OCI-LY1 (cell line): ENCODE data around the gene DRAP1.

Experiments
- CTCF ChIP-seq: fragments of 200-600 bp; sonication (generic), shearing (Covaris generic); IDR thresholded peaks from 2 replicates; pipeline ENCODE4 v1.5.1; 2017; ENCODE audit warnings: mild to moderate bottlenecking, antibody characterized with exemption, low read length, moderate library complexity, mixed read lengths
- EZH2 ChIP-seq: fragments of 200-600 bp; sonication (generic), shearing (Covaris generic); IDR thresholded peaks from 2 replicates; pipeline ENCODE4 v1.8.0; 2017; ENCODE audit warnings: borderline replicate concordance, mixed run types, mild to moderate bottlenecking, antibody characterized with exemption, low read length, moderate library complexity, mixed read lengths

- TF ChIP-seq CTCF = no peak
- no peak for TF ChIP-seq EZH2
Observed at GRCh38 chr11:65937766-65938165, 18.5 kb downstream of the DRAP1 start.
